Gastrocnemius medialis (tissue), 4 donors: ENCODE data around the gene HELB. TPM values are rescaled to one million over a fixed set of nuclear protein-coding genes. Genes with fewer than 3 reads are reported as not detected.

ENCODE experiments used
- ATAC-seq, 2 donors: fragments of 150-250 bp; one replicate each; pipeline ENCODE4 v1.9.1; 2016
- DNase-seq, 2 donors: peaks; one replicate each; pipeline ENCODE4 v3.0.0-alpha.2; 2019
- H3K27ac ChIP-seq, 4 donors: fragments of 200-600 bp; sonication (generic); 1 replicate in 1 of 4; 2 replicates in 3 of 4; pipeline ENCODE4 v1.5.1; 2016 to 2018; ENCODE audit warnings: mild to moderate bottlenecking in 2 of 4, moderate library complexity in 1 of 4
- H3K27me3 ChIP-seq, 3 donors: fragments of 200-600 bp; sonication (generic) in 2 of 3; 1 replicate in 1 of 3; 2 replicates in 2 of 3; pipeline versions ENCODE4 v1.5.1 to v1.6.0; 2016 to 2019; ENCODE audit warnings: mild to moderate bottlenecking in 1 of 3, moderate library complexity in 1 of 3
- H3K36me3 ChIP-seq, 2 donors: fragments of 200-600 bp; sonication (generic) in 1 of 2; one replicate each; pipeline ENCODE4 v1.5.1; 2017 to 2018
- H3K4me1 ChIP-seq, 2 donors: fragments of 200-600 bp; sonication (generic) in 1 of 2; one replicate each; pipeline ENCODE4 v1.5.1; 2016 to 2017; ENCODE audit warnings: mild to moderate bottlenecking in 2 of 2
- H3K4me3 ChIP-seq, 4 donors: fragments of 200-600 bp; sonication (generic) in 3 of 4; 1 replicate in 1 of 4; 2 replicates in 3 of 4; pipeline ENCODE4 v1.5.1; 2016 to 2019; ENCODE audit warnings: mild to moderate bottlenecking in 2 of 4
- H3K9me3 ChIP-seq, 3 donors: fragments of 200-600 bp; sonication (generic) in 2 of 3; 1 replicate in 1 of 3; 2 replicates in 2 of 3; pipeline ENCODE4 v1.5.1; 2016 to 2019
- POLR2A ChIP-seq, 2 donors: fragments of 450-650 bp; IDR thresholded peaks; one replicate each; pipeline ENCODE4 v1.6.1; 2017; ENCODE audit warnings: antibody characterized with exemption in 2 of 2, mild to moderate bottlenecking in 2 of 2, moderate library complexity in 2 of 2
- in situ Hi-C, 4 donors: fragments of 200-750 bp; cut with MboI; loops; one replicate each; pipeline versions ENCODE4 v1.15.0 to v1.8.0; 2017; ENCODE audit warnings: low sequenced_read_pairs in 4 of 4
- intact Hi-C: fragments of 100-400 bp; cut with DNase I; formaldehyde crosslinking; loops from one replicate; pipeline ENCODE4 v1.15.1; 2023; ENCODE audit warnings: low total_unique reads
- total RNA-seq, 4 donors: library from RNA; depleted of rRNA; stranded (reverse); fragments of >200 nt; gene quantifications; one replicate each; pipeline versions ENCODE4 v1.1.0 to v1.2.3, GENCODE V29; 2016
- TF ChIP-seq, protein P1 (sequence below), 5 experiments: fragments of 450-650 bp in 3 of 5; fragments of 200-600 bp in 2 of 5; sonication (generic) in 2 of 5; IDR thresholded peaks in 4 of 5; conservative IDR thresholded peaks in 1 of 5; 1 replicate in 4 of 5; 2 replicates in 1 of 5; pipeline ENCODE4 v1.5.1; 2016 to 2019; ENCODE audit warnings: antibody characterized with exemption in 5 of 5, mild to moderate bottlenecking in 3 of 5, moderate library complexity in 3 of 5

Gene HELB
- total RNA-seq, 4 donors from 2014 or later = 0.49 to 1.2 (median 0.82) TPM

DNA sequence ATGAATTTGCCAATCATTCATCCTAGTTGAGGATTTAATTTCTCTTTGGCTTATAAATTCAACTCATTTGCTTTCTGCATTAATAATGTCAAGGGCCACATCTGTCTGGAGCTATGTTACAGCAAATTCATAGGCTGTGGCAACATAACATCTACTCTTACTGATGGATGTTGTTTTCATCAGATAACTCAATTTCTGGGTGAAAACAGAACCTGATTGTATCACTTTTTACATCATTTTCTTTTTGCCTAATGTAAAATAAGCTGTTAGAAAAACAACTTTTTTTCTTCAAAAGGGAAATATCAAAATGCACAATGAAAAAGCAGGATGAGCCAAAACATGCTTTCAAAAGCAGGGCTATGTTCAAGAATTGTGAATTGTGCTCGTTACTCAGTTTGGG, 73.3 kb downstream of the HELB start:
- no peak for TF ChIP-seq POLR2A (IDR thresholded peaks at IDR 0.05)
- Histone ChIP-seq H3K27ac (no peak overlapping the region), H3K4me3 (no peak overlapping the region), H3K27me3 (no peaks in the 10 kb centered on the region), H3K36me3 (no peaks in the 10 kb centered on the region), H3K4me1 (no peaks in the 10 kb centered on the region), H3K9me3 (no peaks in the 10 kb centered on the region)
- intact Hi-C loops = no loop called here
- ATAC-seq = no peak
- in situ Hi-C loops = no loop called here
- DNase-seq = no peak

DNA sequence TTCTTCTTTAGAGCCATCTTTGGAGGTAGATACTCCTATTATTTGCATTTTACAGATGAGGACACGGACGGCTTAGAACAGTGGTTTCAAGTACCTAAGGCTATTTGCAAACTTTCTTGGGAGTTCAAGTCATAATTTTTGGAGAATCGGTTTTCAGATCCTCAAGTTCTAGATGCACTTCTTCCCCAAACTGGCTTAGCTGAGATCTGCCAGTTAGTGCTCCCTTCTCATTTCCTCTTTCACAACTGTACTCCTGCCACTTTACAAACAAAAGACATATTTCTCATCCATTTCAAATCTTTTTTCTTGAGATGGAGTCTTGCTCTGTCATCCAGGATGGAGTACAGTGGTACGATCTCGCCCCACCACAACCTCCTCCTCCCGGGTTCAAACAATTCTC, 77.3 kb downstream of the HELB start:
- TF ChIP-seq, protein P1, sequence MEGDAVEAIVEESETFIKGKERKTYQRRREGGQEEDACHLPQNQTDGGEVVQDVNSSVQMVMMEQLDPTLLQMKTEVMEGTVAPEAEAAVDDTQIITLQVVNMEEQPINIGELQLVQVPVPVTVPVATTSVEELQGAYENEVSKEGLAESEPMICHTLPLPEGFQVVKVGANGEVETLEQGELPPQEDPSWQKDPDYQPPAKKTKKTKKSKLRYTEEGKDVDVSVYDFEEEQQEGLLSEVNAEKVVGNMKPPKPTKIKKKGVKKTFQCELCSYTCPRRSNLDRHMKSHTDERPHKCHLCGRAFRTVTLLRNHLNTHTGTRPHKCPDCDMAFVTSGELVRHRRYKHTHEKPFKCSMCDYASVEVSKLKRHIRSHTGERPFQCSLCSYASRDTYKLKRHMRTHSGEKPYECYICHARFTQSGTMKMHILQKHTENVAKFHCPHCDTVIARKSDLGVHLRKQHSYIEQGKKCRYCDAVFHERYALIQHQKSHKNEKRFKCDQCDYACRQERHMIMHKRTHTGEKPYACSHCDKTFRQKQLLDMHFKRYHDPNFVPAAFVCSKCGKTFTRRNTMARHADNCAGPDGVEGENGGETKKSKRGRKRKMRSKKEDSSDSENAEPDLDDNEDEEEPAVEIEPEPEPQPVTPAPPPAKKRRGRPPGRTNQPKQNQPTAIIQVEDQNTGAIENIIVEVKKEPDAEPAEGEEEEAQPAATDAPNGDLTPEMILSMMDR (IDR thresholded peaks at IDR 0.05 in 4 of 5, conservative IDR thresholded peaks at IDR 0.05 in 1 of 5) = no peak
- TF ChIP-seq POLR2A (IDR thresholded peaks at IDR 0.05) = no peak
- no peak overlapping the region for H3K27ac ChIP-seq
- H3K9me3 ChIP-seq = no peaks in the 10 kb centered on the region
- in situ Hi-C loops (no loop called here), intact Hi-C loops (no loop called here)
- no peaks in the 10 kb centered on the region for H3K36me3 ChIP-seq
- ATAC-seq = no peak
- DNase-seq = no peak
- no peak overlapping the region for H3K4me3 ChIP-seq
- no peaks in the 10 kb centered on the region for H3K27me3 ChIP-seq
- H3K4me1 ChIP-seq = no peaks in the 10 kb centered on the region

DNA sequence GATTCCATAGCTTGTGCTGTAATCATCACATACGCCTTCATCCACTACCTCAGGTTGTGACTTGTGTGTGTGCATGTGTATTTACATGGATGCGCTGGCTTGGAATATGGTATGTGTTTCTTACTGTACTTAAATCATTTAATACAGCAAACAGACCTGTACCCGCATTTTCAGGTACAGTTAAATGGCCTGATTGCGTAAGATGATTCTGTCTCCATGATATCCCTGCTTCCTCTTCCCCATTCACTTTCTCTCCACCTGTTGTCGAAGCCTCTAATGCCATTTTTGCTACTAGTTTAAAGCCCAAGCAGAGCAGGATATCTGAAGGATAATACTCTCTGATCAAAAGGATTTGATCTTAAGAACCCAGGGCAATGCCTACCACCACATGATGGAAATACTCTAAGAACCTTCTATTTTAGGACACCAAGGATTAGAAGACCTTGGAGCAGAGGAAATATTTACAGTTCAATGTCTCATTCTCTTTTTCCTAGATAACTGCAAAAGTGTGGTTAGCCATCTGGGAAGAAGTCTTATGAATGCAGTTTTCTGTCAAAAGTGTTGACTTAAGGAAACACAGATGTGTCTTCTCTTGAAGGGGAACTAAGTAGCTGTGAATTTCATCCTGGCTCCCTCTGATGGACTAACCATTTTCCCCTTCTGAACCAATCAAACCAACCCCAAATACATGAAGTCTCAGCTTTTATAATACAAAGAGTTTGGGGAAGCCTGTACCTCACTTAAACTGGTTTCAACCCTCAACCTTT, 78.7 kb downstream of the HELB start:
- DNase-seq (no peak), ATAC-seq (no peak)
- Histone ChIP-seq H3K27ac (no peak overlapping the region), H3K4me1 (no peaks in the 10 kb centered on the region), H3K4me3 (no peak overlapping the region), H3K36me3 (no peaks in the 10 kb centered on the region), H3K27me3 (no peaks in the 10 kb centered on the region), H3K9me3 (no peaks in the 10 kb centered on the region)
- in situ Hi-C loops = no loop called here
- intact Hi-C loops = no loop called here
- TF ChIP-seq, protein P1 (IDR thresholded peaks at IDR 0.05 in 4 of 5, conservative IDR thresholded peaks at IDR 0.05 in 1 of 5) = no peak
- TF ChIP-seq POLR2A (IDR thresholded peaks at IDR 0.05) = no peak

DNA sequence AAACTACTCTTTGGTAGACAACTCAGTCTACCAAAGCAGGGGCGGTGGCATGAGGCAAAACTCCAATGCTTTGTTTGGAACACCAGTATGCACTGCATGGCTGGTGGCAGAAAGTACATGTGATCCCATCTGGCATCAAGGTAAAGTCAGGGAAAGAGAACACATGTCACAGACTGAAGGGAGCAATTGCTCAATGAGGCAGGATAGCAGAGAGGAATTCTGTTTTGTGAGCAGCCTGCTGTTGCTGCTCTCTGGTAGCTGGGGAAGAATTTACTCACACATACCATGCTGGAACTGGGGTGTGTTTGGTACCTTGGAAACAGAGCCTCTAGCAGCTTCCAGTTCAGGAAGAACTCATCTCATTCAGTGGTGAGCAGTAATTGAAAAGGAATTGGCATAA, 84.8 kb downstream of the HELB start:
- Histone ChIP-seq H3K27me3 (no peaks in the 10 kb centered on the region), H3K36me3 (no peaks in the 10 kb centered on the region), H3K27ac (no peak overlapping the region), H3K4me1 (no peaks in the 10 kb centered on the region), H3K4me3 (no peak overlapping the region), H3K9me3 (no peaks in the 10 kb centered on the region)
- DNase-seq = no peak
- in situ Hi-C loops = no loop called here
- TF ChIP-seq, protein P1 (IDR thresholded peaks at IDR 0.05 in 4 of 5, conservative IDR thresholded peaks at IDR 0.05 in 1 of 5) = no peak
- no peak for TF ChIP-seq POLR2A (IDR thresholded peaks at IDR 0.05)
- ATAC-seq = no peak
- intact Hi-C loops = no loop called here

Other genes starting within 250 kb of the HELB start
- gene LLPH, start 171.7 kb upstream of the HELB start, total RNA-seq = 10 to 100 TPM in 2 of 4 donors, 1 to 10 TPM in 2; 9.5 to 21.4 (median 12.5) TPM
- 100 to 1,000 TPM in 1 of 4 donors, 10 to 100 TPM in 3; 73.5 to 110 (median 80.9) TPM for gene TMBIM4, start 132.5 kb upstream of the HELB start, total RNA-seq
- 1 to 10 TPM; 4.3 to 7.8 (median 5.4) TPM for gene IRAK3, start 113.3 kb upstream of the HELB start, total RNA-seq